Measurements from ENCODE around the gene MAN1C1.

MAN1C1 gene

DNA sequence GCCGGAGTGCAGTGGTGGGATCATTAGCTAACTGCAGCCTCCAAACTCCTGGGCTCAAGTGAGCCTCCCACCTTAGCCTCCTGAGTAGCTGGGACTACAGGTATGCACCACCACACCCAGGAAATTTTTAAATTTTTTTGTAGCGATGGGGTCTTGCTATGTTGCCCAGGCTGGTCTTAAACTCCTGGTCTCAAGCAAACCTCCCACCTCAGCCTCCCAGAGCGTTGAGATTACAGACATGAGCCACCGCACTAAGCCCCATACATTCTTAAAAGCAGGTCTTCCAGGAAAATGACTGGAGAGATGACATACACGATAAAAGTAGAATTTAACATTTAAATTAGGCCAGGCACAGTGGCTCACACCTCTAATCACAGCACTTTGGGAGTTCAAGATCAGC is 216.6 kb downstream of the MAN1C1 start:
- no peak for TF ChIP-seq CEBPB (IDR thresholded peaks at IDR 0.05)
- TF ChIP-seq, protein P1, sequence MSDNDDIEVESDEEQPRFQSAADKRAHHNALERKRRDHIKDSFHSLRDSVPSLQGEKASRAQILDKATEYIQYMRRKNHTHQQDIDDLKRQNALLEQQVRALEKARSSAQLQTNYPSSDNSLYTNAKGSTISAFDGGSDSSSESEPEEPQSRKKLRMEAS (IDR thresholded peaks at IDR 0.05), result no peak
- TF ChIP-seq, protein P2, sequence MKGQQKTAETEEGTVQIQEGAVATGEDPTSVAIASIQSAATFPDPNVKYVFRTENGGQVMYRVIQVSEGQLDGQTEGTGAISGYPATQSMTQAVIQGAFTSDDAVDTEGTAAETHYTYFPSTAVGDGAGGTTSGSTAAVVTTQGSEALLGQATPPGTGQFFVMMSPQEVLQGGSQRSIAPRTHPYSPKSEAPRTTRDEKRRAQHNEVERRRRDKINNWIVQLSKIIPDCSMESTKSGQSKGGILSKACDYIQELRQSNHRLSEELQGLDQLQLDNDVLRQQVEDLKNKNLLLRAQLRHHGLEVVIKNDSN (IDR thresholded peaks at IDR 0.05), result no peak
- TF ChIP-seq ZBTB7A (IDR thresholded peaks at IDR 0.05; ENCODE audit: low read depth), result no peak
- no peak for TF ChIP-seq YY1 (IDR thresholded peaks at IDR 0.05; ENCODE audit: low read depth)
- TF ChIP-seq EGR1 (IDR thresholded peaks at IDR 0.05), result no peak
- no peak for TF ChIP-seq TCF12 (IDR thresholded peaks at IDR 0.05; ENCODE audit: low read depth)
- no peak for TF ChIP-seq NFIC (IDR thresholded peaks at IDR 0.05)
- no peak for TF ChIP-seq RAD21 (IDR thresholded peaks at IDR 0.05; ENCODE audit: low read depth)
- no peak for TF ChIP-seq FOXM1 (IDR thresholded peaks at IDR 0.05; ENCODE audit: borderline replicate concordance, low read depth)
- TF ChIP-seq, protein P3, sequence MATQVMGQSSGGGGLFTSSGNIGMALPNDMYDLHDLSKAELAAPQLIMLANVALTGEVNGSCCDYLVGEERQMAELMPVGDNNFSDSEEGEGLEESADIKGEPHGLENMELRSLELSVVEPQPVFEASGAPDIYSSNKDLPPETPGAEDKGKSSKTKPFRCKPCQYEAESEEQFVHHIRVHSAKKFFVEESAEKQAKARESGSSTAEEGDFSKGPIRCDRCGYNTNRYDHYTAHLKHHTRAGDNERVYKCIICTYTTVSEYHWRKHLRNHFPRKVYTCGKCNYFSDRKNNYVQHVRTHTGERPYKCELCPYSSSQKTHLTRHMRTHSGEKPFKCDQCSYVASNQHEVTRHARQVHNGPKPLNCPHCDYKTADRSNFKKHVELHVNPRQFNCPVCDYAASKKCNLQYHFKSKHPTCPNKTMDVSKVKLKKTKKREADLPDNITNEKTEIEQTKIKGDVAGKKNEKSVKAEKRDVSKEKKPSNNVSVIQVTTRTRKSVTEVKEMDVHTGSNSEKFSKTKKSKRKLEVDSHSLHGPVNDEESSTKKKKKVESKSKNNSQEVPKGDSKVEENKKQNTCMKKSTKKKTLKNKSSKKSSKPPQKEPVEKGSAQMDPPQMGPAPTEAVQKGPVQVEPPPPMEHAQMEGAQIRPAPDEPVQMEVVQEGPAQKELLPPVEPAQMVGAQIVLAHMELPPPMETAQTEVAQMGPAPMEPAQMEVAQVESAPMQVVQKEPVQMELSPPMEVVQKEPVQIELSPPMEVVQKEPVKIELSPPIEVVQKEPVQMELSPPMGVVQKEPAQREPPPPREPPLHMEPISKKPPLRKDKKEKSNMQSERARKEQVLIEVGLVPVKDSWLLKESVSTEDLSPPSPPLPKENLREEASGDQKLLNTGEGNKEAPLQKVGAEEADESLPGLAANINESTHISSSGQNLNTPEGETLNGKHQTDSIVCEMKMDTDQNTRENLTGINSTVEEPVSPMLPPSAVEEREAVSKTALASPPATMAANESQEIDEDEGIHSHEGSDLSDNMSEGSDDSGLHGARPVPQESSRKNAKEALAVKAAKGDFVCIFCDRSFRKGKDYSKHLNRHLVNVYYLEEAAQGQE (IDR thresholded peaks at IDR 0.05; ENCODE audit: low read depth), result no peak
- no peak for TF ChIP-seq TAF1 (IDR thresholded peaks at IDR 0.05; ENCODE audit: low read depth)
- TF ChIP-seq TEAD4 (IDR thresholded peaks at IDR 0.05), result no peak
- no peak for TF ChIP-seq EP300 (IDR thresholded peaks at IDR 0.05; ENCODE audit: borderline replicate concordance)
- no peak for TF ChIP-seq CREB1 (IDR thresholded peaks at IDR 0.05; ENCODE audit: low read depth)
